Endodermal cell (in vitro differentiated cells): Measurements from ENCODE around the gene CCDC91. TPM values are rescaled to one million over a fixed set of nuclear protein-coding genes. Genes with fewer than 3 reads are reported as not detected.

Source experiments
- DNase-seq: peaks from one replicate; pipeline ENCODE4 v3.0.0-alpha.2; 2017
- H3K27ac ChIP-seq: 2 replicates; pipeline ENCODE4 v1.5.1; 2013; ENCODE audit warnings: mild to moderate bottlenecking, low read depth, low read length, moderate library complexity
- H3K27me3 ChIP-seq: 2 replicates; pipeline ENCODE4 v1.6.1; 2013; ENCODE audit warnings: mild to moderate bottlenecking, low read length, moderate library complexity; ENCODE audit not compliant: insufficient read depth, control insufficient read depth, poor library complexity, severe bottlenecking
- H3K36me3 ChIP-seq: 2 replicates; pipeline ENCODE4 v1.7.0; 2013; ENCODE audit warnings: mild to moderate bottlenecking, low read length, moderate library complexity; ENCODE audit not compliant: control insufficient read depth, insufficient read depth
- H3K4me1 ChIP-seq: one replicate; pipeline ENCODE4 v1.7.0; 2013; ENCODE audit warnings: low read length; ENCODE audit not compliant: control insufficient read depth, insufficient read depth
- H3K4me3 ChIP-seq: 2 replicates; pipeline ENCODE4 v1.5.1; 2013; ENCODE audit warnings: mild to moderate bottlenecking, low read length, moderate library complexity
- H3K9ac ChIP-seq: 2 replicates; pipeline ENCODE4 v1.6.1; 2013; ENCODE audit warnings: mild to moderate bottlenecking, low read length, moderate library complexity; ENCODE audit not compliant: poor library complexity, severe bottlenecking; ENCODE audit errors: extremely low read depth
- H3K9me3 ChIP-seq: 2 replicates; pipeline ENCODE4 v1.6.1; 2013; ENCODE audit warnings: mild to moderate bottlenecking, low read length, moderate library complexity; ENCODE audit not compliant: control insufficient read depth
- H3K27ac Mint-ChIP-seq: 2 replicates; pipeline ENCODE4 v1.8.0; 2020; ENCODE audit warnings: mixed read lengths
- H3K27me3 Mint-ChIP-seq: 2 replicates; pipeline ENCODE4 v1.8.0; 2021; ENCODE audit warnings: mild to moderate bottlenecking, mixed read lengths; ENCODE audit not compliant: insufficient read depth
- H3K36me3 Mint-ChIP-seq: 2 replicates; pipeline ENCODE4 v1.8.0; 2020; ENCODE audit warnings: low read depth, mixed read lengths
- H3K4me1 Mint-ChIP-seq: 2 replicates; pipeline ENCODE4 v1.8.0; 2020; ENCODE audit warnings: mixed read lengths
- H3K4me3 Mint-ChIP-seq: 2 replicates; pipeline ENCODE4 v1.8.0; 2020; ENCODE audit warnings: mild to moderate bottlenecking, moderate library complexity, mixed read lengths
- H3K9me3 Mint-ChIP-seq: 2 replicates; pipeline ENCODE4 v1.8.0; 2020; ENCODE audit warnings: mild to moderate bottlenecking, mixed read lengths
- CTCF ChIP-seq: fragments of 200-600 bp; sonication (generic); conservative IDR thresholded peaks from 2 replicates; pipeline ENCODE4 v1.5.0; 2021; ENCODE audit warnings: antibody characterized with exemption, mild to moderate bottlenecking
- WGBS, 2 experiments: methylation state at CpG; one replicate each; pipeline versions ENCODE4 v1.1.5 to v1.1.7; 2013; ENCODE audit warnings: missing lambda C conversion rate in 2 of 2, mixed read lengths in 1 of 2; ENCODE audit not compliant: insufficient coverage in 1 of 2, insufficient read length in 1 of 2; 5-methylcytosine and 5-hydroxymethylcytosine counted together
- total RNA-seq, 2 donors: library from RNA; stranded (reverse); fragmentation: NEBNext Ultra II Directional in 1 of 2; extraction: Animal tissue kit (Norgen Biotek cat#: 25700) in 1 of 2; gene quantifications; 2 replicates in 1 of 2; 3 replicates in 1 of 2; pipeline ENCODE4 v1.2.1, GENCODE V29; 2021

The CCDC91 gene
- total RNA-seq, 2 donors from 2014 or later, result 25.3 to 45.7 TPM

DNA sequence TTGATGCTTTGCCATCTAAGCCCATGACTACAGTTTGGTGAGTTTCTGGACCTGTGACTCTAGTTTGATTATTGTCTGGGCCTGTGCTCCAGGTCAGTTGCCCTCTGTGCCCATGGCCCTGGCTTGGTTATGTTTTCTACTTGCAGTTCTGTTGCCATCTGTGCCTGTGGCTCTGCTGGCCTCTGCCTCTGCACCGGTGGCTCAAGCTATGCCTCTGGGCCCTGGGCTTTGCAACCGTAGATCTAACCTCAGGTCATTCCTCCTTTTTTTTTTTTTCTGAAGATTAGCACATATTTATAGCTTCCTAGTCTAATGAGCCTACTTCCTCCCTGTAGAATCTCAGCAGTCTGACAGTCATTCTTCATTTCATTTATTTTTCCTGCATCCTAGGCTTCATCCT is 161.2 kb downstream of the CCDC91 start:
- Mint-ChIP-seq H3K27ac (no peak overlapping the region), H3K4me3 (no peak overlapping the region), H3K9me3 (peaks cover 18% of the 10 kb centered on the region), H3K4me1 (peaks cover 8% of the 10 kb centered on the region), H3K36me3 (peaks cover 29% of the 10 kb centered on the region), H3K27me3 (no peaks in the 10 kb centered on the region)
- peaks cover 21% of the 10 kb centered on the region for H3K9me3 ChIP-seq
- no peaks in the 10 kb centered on the region for H3K4me1 ChIP-seq
- no peak overlapping the region for H3K27ac ChIP-seq
- H3K36me3 ChIP-seq, result no peaks in the 10 kb centered on the region
- no peak overlapping the region for H3K4me3 ChIP-seq
- no peak for TF ChIP-seq CTCF
- 90 to 95% methylated on average over 2 of the region's 2 CpGs for WGBS, 2 experiments
- DNase-seq, result no peak
- no peak overlapping the region for H3K9ac ChIP-seq
- H3K27me3 ChIP-seq, result no peaks in the 10 kb centered on the region

GRCh38 chr12:28355161-28355560 is 164.9 kb downstream of the CCDC91 start:
- DNase-seq, result no peak
- Mint-ChIP-seq H3K4me1 (peaks cover 8% of the 10 kb centered on the region), H3K4me3 (no peak overlapping the region), H3K27ac (peak overlapping the region; percentile 2), H3K36me3 (peaks cover 26% of the 10 kb centered on the region), H3K9me3 (peaks cover 16% of the 10 kb centered on the region), H3K27me3 (no peaks in the 10 kb centered on the region)
- H3K9ac ChIP-seq, result no peak overlapping the region
- no peak overlapping the region for H3K4me3 ChIP-seq
- H3K36me3 ChIP-seq, result no peaks in the 10 kb centered on the region
- H3K27me3 ChIP-seq, result no peaks in the 10 kb centered on the region
- H3K4me1 ChIP-seq, result no peaks in the 10 kb centered on the region
- no peak for TF ChIP-seq CTCF
- no peak overlapping the region for H3K27ac ChIP-seq
- H3K9me3 ChIP-seq, result peaks cover 21% of the 10 kb centered on the region

DNA sequence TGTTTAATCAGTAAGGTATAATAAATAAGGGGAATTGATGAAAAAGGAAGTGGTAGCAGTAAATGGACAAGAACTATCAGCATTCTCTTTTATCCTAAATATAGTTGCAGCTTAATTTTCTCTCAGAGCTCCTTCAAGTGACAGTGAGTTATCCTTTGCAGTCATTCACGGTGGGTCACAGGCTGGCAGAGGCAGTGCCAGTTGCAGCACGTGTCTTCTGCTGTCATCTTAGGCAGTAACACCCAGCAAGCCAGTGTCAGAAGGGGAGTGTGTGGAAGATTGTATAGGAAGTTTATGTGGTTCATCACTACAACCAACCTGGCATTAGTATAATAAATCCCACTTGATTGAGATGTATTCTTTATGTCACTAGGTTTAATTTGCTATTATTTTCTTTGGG is 170.0 kb downstream of the CCDC91 start:
- Mint-ChIP-seq H3K27ac (no peak overlapping the region), H3K36me3 (peaks cover 10% of the 10 kb centered on the region)

More for the DNA sequence above, 170.0 kb downstream of the CCDC91 start:
- H3K27ac ChIP-seq, result no peak overlapping the region
- no peaks in the 10 kb centered on the region for H3K4me1 ChIP-seq
- no peak overlapping the region for H3K4me3 ChIP-seq
- 87 to 100% methylated on average over 1 to 2 of the region's 2 CpGs for WGBS, 2 experiments
- peaks cover 3% of the 10 kb centered on the region for H3K36me3 ChIP-seq
- no peaks in the 10 kb centered on the region for H3K27me3 Mint-ChIP-seq
- no peaks in the 10 kb centered on the region for H3K9me3 Mint-ChIP-seq
- no peak for TF ChIP-seq CTCF
- H3K9ac ChIP-seq, result no peak overlapping the region
- H3K27me3 ChIP-seq, result no peaks in the 10 kb centered on the region
- peaks cover 3% of the 10 kb centered on the region for H3K4me1 Mint-ChIP-seq
- H3K4me3 Mint-ChIP-seq, result no peak overlapping the region
- no peaks in the 10 kb centered on the region for H3K9me3 ChIP-seq
- DNase-seq, result no peak
